Tibial nerve (tissue), 4 donors: Measurements from ENCODE around the gene PKP4. TPM values are rescaled to one million over a fixed set of nuclear protein-coding genes. Genes with fewer than 3 reads are reported as not detected.

Experiments
- DNase-seq, 2 donors: peaks; one replicate each; pipeline ENCODE4 v3.0.0-alpha.2; 2019; ENCODE audit warnings: low spot score in 2 of 2
- H3K27ac ChIP-seq, 4 donors: fragments of 200-600 bp; sonication (generic) in 3 of 4; one replicate each; pipeline ENCODE4 v1.5.1; 2017 to 2019; ENCODE audit warnings: mild to moderate bottlenecking in 1 of 4
- H3K27me3 ChIP-seq, 2 donors: fragments of 200-600 bp; sonication (generic) in 1 of 2; one replicate each; pipeline versions ENCODE4 v1.5.1 to v1.6.0; 2017 to 2019
- H3K36me3 ChIP-seq, 3 donors: fragments of 200-600 bp; sonication (generic); one replicate each; pipeline ENCODE4 v1.5.1; 2018 to 2019
- H3K4me1 ChIP-seq, 4 donors: fragments of 200-600 bp; sonication (generic) in 3 of 4; one replicate each; pipeline ENCODE4 v1.5.1; 2017 to 2019
- H3K4me3 ChIP-seq, 4 donors: fragments of 200-600 bp; sonication (generic) in 3 of 4; one replicate each; pipeline ENCODE4 v1.5.1; 2017 to 2019; ENCODE audit warnings: mild to moderate bottlenecking in 1 of 4, moderate library complexity in 1 of 4
- H3K9me3 ChIP-seq, 4 donors: fragments of 200-600 bp; sonication (generic) in 3 of 4; one replicate each; pipeline ENCODE4 v1.5.1; 2017 to 2019
- CTCF ChIP-seq, 5 experiments: fragments of 200-600 bp in 3 of 5; fragments of 450-650 bp in 2 of 5; sonication (generic) in 3 of 5; IDR thresholded peaks; one replicate each; pipeline ENCODE4 v1.5.1; 2016 to 2019; ENCODE audit warnings: antibody characterized with exemption in 5 of 5, mild to moderate bottlenecking in 3 of 5, moderate library complexity in 2 of 5
- EP300 ChIP-seq, 2 donors: sonication (generic); formaldehyde crosslinking; IDR thresholded peaks; one replicate each; pipeline ENCODE4 v1.6.1; 2017; ENCODE audit warnings: antibody characterized with exemption in 2 of 2, mild to moderate bottlenecking in 1 of 2
- POLR2A ChIP-seq, 2 donors: fragments of 450-650 bp; IDR thresholded peaks; one replicate each; pipeline ENCODE4 v1.6.1; 2017; ENCODE audit warnings: antibody characterized with exemption in 2 of 2, mild to moderate bottlenecking in 2 of 2, moderate library complexity in 2 of 2
- WGBS, 2 donors: methylation state at CpG; one replicate each; pipeline ENCODE4 v1.1.5; 2018; 5-methylcytosine and 5-hydroxymethylcytosine counted together
- total RNA-seq, 4 donors: library from RNA; depleted of rRNA; stranded (reverse); fragments of >200 nt; gene quantifications; one replicate each; pipeline ENCODE4 v1.1.0, GENCODE V29; 2016

PKP4 gene
- total RNA-seq, 4 donors from 2014 or later, result 57.8 to 100 (median 92.0) TPM

GRCh38 chr2:158726911-158727592, 270.3 kb downstream of the PKP4 start:
- no peak overlapping the region for H3K27ac ChIP-seq
- peaks cover 0 to 34% (median 10%) of the 10 kb centered on the region in 4 donors for H3K4me1 ChIP-seq
- peaks cover 0 to 46% of the 10 kb centered on the region in 2 donors for H3K27me3 ChIP-seq
- no peak for TF ChIP-seq POLR2A (IDR thresholded peaks at IDR 0.05)
- TF ChIP-seq EP300 (IDR thresholded peaks at IDR 0.05), result peak in 1 of 2 donors; percentile 11
- 65 to 71% methylated on average over 7 of the region's 8 CpGs for WGBS, 2 donors
- H3K9me3 ChIP-seq, result no peaks in the 10 kb centered on the region
- H3K36me3 ChIP-seq, result no peaks in the 10 kb centered on the region
- peak in 1 of 2 donors; percentile 36 for DNase-seq
- H3K4me3 ChIP-seq, result no peak overlapping the region

GRCh38 chr2:158728422-158728821, 271.7 kb downstream of the PKP4 start:
- WGBS, 2 donors, result 74 to 80% methylated on average over 7 of the region's 7 CpGs
- Histone ChIP-seq H3K27ac (no peak overlapping the region), H3K4me1 (peaks cover 0 to 22% (median 6%) of the 10 kb centered on the region in 4 donors), H3K36me3 (no peaks in the 10 kb centered on the region), H3K27me3 (peaks cover 0 to 56% of the 10 kb centered on the region in 2 donors), H3K4me3 (no peak overlapping the region), H3K9me3 (no peaks in the 10 kb centered on the region)
- TF ChIP-seq CTCF (IDR thresholded peaks at IDR 0.05) (no peak), EP300 (IDR thresholded peaks at IDR 0.05) (no peak), POLR2A (IDR thresholded peaks at IDR 0.05) (no peak)
- no peak for DNase-seq

- no peak overlapping the region for H3K4me3 ChIP-seq
- no peaks in the 10 kb centered on the region for H3K36me3 ChIP-seq
- 90 to 95% methylated on average over 5 of the region's 5 CpGs for WGBS, 2 donors
- peaks cover 0 to 4% (median 0%) of the 10 kb centered on the region in 4 donors for H3K9me3 ChIP-seq
- H3K27ac ChIP-seq, result no peak overlapping the region
- no peak for DNase-seq
- TF ChIP-seq CTCF (IDR thresholded peaks at IDR 0.05), result no peak
- TF ChIP-seq POLR2A (IDR thresholded peaks at IDR 0.05), result no peak
- TF ChIP-seq EP300 (IDR thresholded peaks at IDR 0.05), result no peak
- peaks cover 0 to 61% of the 10 kb centered on the region in 2 donors for H3K27me3 ChIP-seq
- peaks cover 0 to 12% (median 4%) of the 10 kb centered on the region in 4 donors for H3K4me1 ChIP-seq
These were observed 272.7 kb downstream of the PKP4 start for GRCh38 chr2:158729451-158729850.

- no peak overlapping the region for H3K4me3 ChIP-seq
- peaks cover 0 to 61% of the 10 kb centered on the region in 2 donors for H3K27me3 ChIP-seq
- H3K27ac ChIP-seq, result no peak overlapping the region
- peaks cover 0 to 6% (median 0%) of the 10 kb centered on the region in 4 donors for H3K9me3 ChIP-seq
- TF ChIP-seq CTCF (IDR thresholded peaks at IDR 0.05) (no peak), POLR2A (IDR thresholded peaks at IDR 0.05) (no peak), EP300 (IDR thresholded peaks at IDR 0.05) (no peak)
- WGBS, 2 donors, result 79 to 81% methylated on average over 15 to 16 of the region's 16 CpGs
- peaks cover 0 to 6% (median under 1%) of the 10 kb centered on the region in 4 donors for H3K4me1 ChIP-seq
- H3K36me3 ChIP-seq, result no peaks in the 10 kb centered on the region
- DNase-seq, result no peak
These were observed 273.3 kb downstream of the PKP4 start for GRCh38 chr2:158729873-158730620.

- WGBS, 2 donors, result 91 to 93% methylated on average over 8 to 9 of the region's 9 CpGs
- no peak overlapping the region for H3K4me3 ChIP-seq
- TF ChIP-seq EP300 (IDR thresholded peaks at IDR 0.05) (no peak), CTCF (IDR thresholded peaks at IDR 0.05) (no peak), POLR2A (IDR thresholded peaks at IDR 0.05) (no peak)
- H3K4me1 ChIP-seq, result no peaks in the 10 kb centered on the region
- no peak for DNase-seq
- H3K9me3 ChIP-seq, result peaks cover 0 to 6% (median 0%) of the 10 kb centered on the region in 4 donors
- no peaks in the 10 kb centered on the region for H3K36me3 ChIP-seq
- H3K27ac ChIP-seq, result no peak overlapping the region
- H3K27me3 ChIP-seq, result peaks cover 0 to 62% of the 10 kb centered on the region in 2 donors
These were observed 273.9 kb downstream of the PKP4 start for GRCh38 chr2:158730621-158731140.
